HepG2 (cell line): ENCODE results near the gene MYORG. TPM values are rescaled to one million over a fixed set of nuclear protein-coding genes. Genes with fewer than 3 reads are reported as not detected.
A peak's percentile ranks its signal among the peaks of the same experiment; 100 is the strongest.

ENCODE experiments used
- ARNT ChIP-seq: fragments of 450-650 bp; IDR thresholded peaks from 2 replicates; pipeline ENCODE4 v1.6.1; 2017
- DPF2 ChIP-seq: sonication (generic); formaldehyde crosslinking; IDR thresholded peaks from 2 replicates; pipeline ENCODE4 v1.4.0; 2020; ENCODE audit warnings: mild to moderate bottlenecking, low read depth, missing genetic modification reagents, borderline replicate concordance
- DZIP1 ChIP-seq: sonication (generic); formaldehyde crosslinking; IDR thresholded peaks from 2 replicates; pipeline ENCODE4 v1.5.0; 2020; ENCODE audit warnings: mild to moderate bottlenecking, missing genetic modification reagents
- FOXJ3 ChIP-seq: sonication (generic); formaldehyde crosslinking; IDR thresholded peaks from 2 replicates; pipeline ENCODE4 v1.4.0; 2020; ENCODE audit warnings: missing genetic modification reagents, mild to moderate bottlenecking, borderline replicate concordance
- GLI4 ChIP-seq: sonication (generic); formaldehyde crosslinking; IDR thresholded peaks from 2 replicates; pipeline ENCODE4 v1.5.1; 2020; ENCODE audit warnings: missing genetic modification reagents, mild to moderate bottlenecking, moderate library complexity, borderline replicate concordance
- MAZ ChIP-seq, 2 experiments: sonication (generic) in 1 of 2; formaldehyde crosslinking in 1 of 2; IDR thresholded peaks; 2 replicates each; pipeline versions ENCODE4 v1.5.0 to v1.6.1; 2012 to 2020; ENCODE audit warnings: low read depth in 2 of 2, mild to moderate bottlenecking in 2 of 2, borderline replicate concordance in 1 of 2, improper control_type of control experiment in 1 of 2, low read length in 1 of 2, missing genetic modification reagents in 1 of 2, moderate library complexity in 1 of 2
- MTA3 ChIP-seq: sonication (generic); formaldehyde crosslinking; IDR thresholded peaks from 2 replicates; pipeline ENCODE4 v1.4.0; 2020; ENCODE audit warnings: missing genetic modification reagents
- MTF2 ChIP-seq: sonication (generic); formaldehyde crosslinking; IDR thresholded peaks from 2 replicates; pipeline ENCODE4 v1.5.0; 2020; ENCODE audit warnings: missing genetic modification reagents, borderline replicate concordance
- PITX1 ChIP-seq: sonication (generic); formaldehyde crosslinking; IDR thresholded peaks from 2 replicates; pipeline ENCODE4 v1.5.1; 2020; ENCODE audit warnings: mild to moderate bottlenecking, missing genetic modification reagents
- RBAK ChIP-seq: sonication (generic); formaldehyde crosslinking; IDR thresholded peaks from 2 replicates; pipeline ENCODE4 v1.5.1; 2020; ENCODE audit warnings: mild to moderate bottlenecking, missing genetic modification reagents
- RFXAP ChIP-seq: sonication (generic); formaldehyde crosslinking; IDR thresholded peaks from 2 replicates; pipeline ENCODE4 v1.4.0; 2020; ENCODE audit warnings: missing genetic modification reagents, borderline replicate concordance
- SMAD3 ChIP-seq: sonication (generic); formaldehyde crosslinking; IDR thresholded peaks from 2 replicates; pipeline ENCODE4 v1.4.0; 2020; ENCODE audit warnings: missing genetic modification reagents
- SRY ChIP-seq: sonication (generic); formaldehyde crosslinking; IDR thresholded peaks from 2 replicates; pipeline ENCODE4 v1.8.0; 2022; ENCODE audit warnings: mild to moderate bottlenecking, missing genetic modification reagents
- STAG1 ChIP-seq: sonication (generic); formaldehyde crosslinking; IDR thresholded peaks from 2 replicates; pipeline ENCODE4 v1.4.0; 2020; ENCODE audit warnings: missing genetic modification reagents
- STAT5B ChIP-seq: sonication (generic); formaldehyde crosslinking; IDR thresholded peaks from 2 replicates; pipeline ENCODE4 v1.4.0; 2020; ENCODE audit warnings: missing genetic modification reagents
- TEF ChIP-seq: sonication (generic); formaldehyde crosslinking; IDR thresholded peaks from 2 replicates; pipeline ENCODE4 v1.5.0; 2020; ENCODE audit warnings: missing genetic modification reagents
- TSC22D2 ChIP-seq: sonication (generic); formaldehyde crosslinking; IDR thresholded peaks from 2 replicates; pipeline ENCODE4 v1.5.1; 2020; ENCODE audit warnings: missing genetic modification reagents, mild to moderate bottlenecking, borderline replicate concordance
- YEATS2 ChIP-seq: sonication (generic); formaldehyde crosslinking; IDR thresholded peaks from 2 replicates; pipeline ENCODE4 v1.4.0; 2020; ENCODE audit warnings: missing genetic modification reagents, borderline replicate concordance
- ZNF143 ChIP-seq: sonication (generic); formaldehyde crosslinking; IDR thresholded peaks from 2 replicates; pipeline ENCODE4 v1.4.0; 2020; ENCODE audit warnings: missing genetic modification reagents
- ZNF24 ChIP-seq: fragments of 450-650 bp; IDR thresholded peaks from 2 replicates; pipeline ENCODE4 v1.6.1; 2017; ENCODE audit warnings: antibody characterized with exemption, mild to moderate bottlenecking
- ZNF256 ChIP-seq: sonication (generic); formaldehyde crosslinking; conservative IDR thresholded peaks from 2 replicates; pipeline ENCODE4 v1.4.0; 2020; ENCODE audit warnings: missing genetic modification reagents
- ZNF317 ChIP-seq: sonication (generic); formaldehyde crosslinking; IDR thresholded peaks from 2 replicates; pipeline ENCODE4 v1.5.0; 2020; ENCODE audit warnings: mild to moderate bottlenecking, missing genetic modification reagents
- ZNF543 ChIP-seq: sonication (generic); formaldehyde crosslinking; IDR thresholded peaks from 2 replicates; pipeline ENCODE4 v1.4.0; 2020; ENCODE audit warnings: mild to moderate bottlenecking, missing genetic modification reagents
- ZNF547 ChIP-seq: sonication (generic); formaldehyde crosslinking; IDR thresholded peaks from 2 replicates; pipeline ENCODE4 v1.5.1; 2020; ENCODE audit warnings: mild to moderate bottlenecking, missing genetic modification reagents
- ZNF567 ChIP-seq: sonication (generic); formaldehyde crosslinking; IDR thresholded peaks from 2 replicates; pipeline ENCODE4 v1.8.1; 2023; ENCODE audit warnings: mild to moderate bottlenecking, missing genetic modification reagents, borderline replicate concordance
- ZSCAN12 ChIP-seq: sonication (generic); formaldehyde crosslinking; IDR thresholded peaks from 2 replicates; pipeline ENCODE4 v1.9.0; 2021; ENCODE audit warnings: mild to moderate bottlenecking, missing genetic modification reagents
- ZSCAN22 ChIP-seq: sonication (generic); formaldehyde crosslinking; IDR thresholded peaks from 2 replicates; pipeline ENCODE4 v1.4.0; 2020; ENCODE audit warnings: mild to moderate bottlenecking, missing genetic modification reagents
- ZZZ3 ChIP-seq: sonication (generic); formaldehyde crosslinking; IDR thresholded peaks from 2 replicates; pipeline ENCODE4 v1.4.0; 2020; ENCODE audit warnings: missing genetic modification reagents, mild to moderate bottlenecking, borderline replicate concordance
- polyA plus RNA-seq, 8 experiments: library from polyadenylated mRNA; depleted of rRNA in 3 of 8; stranded (reverse) in 7 of 8; unstranded in 1 of 8; fragments of >200 nt; fragmentation: Illumina TruSeq in 4 of 8; extraction: Trizol in 4 of 8; gene quantifications; 2 replicates each; pipeline versions ENCODE4 v1.2.1 to v1.2.3, GENCODE V29; 2011 to 2016; ENCODE audit warnings: low read depth in 4 of 8, missing spikeins in 1 of 8, mixed read lengths in 1 of 8; ENCODE audit not compliant: insufficient read depth in 1 of 8
- total RNA-seq, 5 experiments: library from RNA; depleted of rRNA; stranded (reverse); fragments of >200 nt; fragmentation: Illumina TruSeq; extraction: Trizol; gene quantifications; 2 replicates each; pipeline ENCODE4 v1.2.3, GENCODE V29; 2016; ENCODE audit warnings: low read depth in 1 of 5

The MYORG gene
- total and polyA plus RNA-seq, 2 of the 13 experiments (the other 11 are each of a cell fraction or from before 2014, with no cell fraction given), result 11.1 to 22.4 TPM

GRCh38 chr9:34380511-34381315, 4.0 kb upstream of the MYORG start (continued):
- TF ChIP-seq ZNF256 (CRISPR knock-in tag) (no peak), RFXAP (no peak), TSC22D2 (CRISPR knock-in tag) (peak; percentile 64; the same call in 1 of the 2 replicates), ZNF547 (peak; percentile 88), ZSCAN22 (no peak), ZNF317 (no peak; the same call in 1 of the 2 replicates), RBAK (CRISPR knock-in tag) (no peak), DPF2 (no peak), ZNF567 (CRISPR knock-in tag) (no peak), ZNF143 (no peak; the same call in 1 of the 2 replicates), STAG1 (CRISPR knock-in tag) (peak; percentile 21; the same call in 1 of the 2 replicates), DZIP1 (peak; percentile 78; the same call in 1 of the 2 replicates), ZNF543 (CRISPR knock-in tag) (no peak), ZZZ3 (CRISPR knock-in tag) (no peak; the same call in 1 of the 2 replicates), ZSCAN12 (CRISPR knock-in tag) (peak; percentile 93; the same call in 1 of the 2 replicates), FOXJ3 (CRISPR knock-in tag) (no peak), SRY (CRISPR knock-in tag) (no peak; the same call in 1 of the 2 replicates), YEATS2 (peak; percentile 57; the same call in 1 of the 2 replicates), MAZ (IDR thresholded peaks at IDR 0.05; ENCODE audit: borderline replicate concordance, low read depth, low read length) (0 out of 2 replicates have a peak, but pooled peaks have one; percentile 8), MAZ (CRISPR knock-in tag; IDR thresholded peaks at IDR 0.05; ENCODE audit: low read depth) (peak; percentile 68; the same call in 1 of the 2 replicates), MTF2 (peak; percentile 60; the same call in 1 of the 2 replicates), ZNF24 (no peak), GLI4 (no peak), PITX1 (CRISPR knock-in tag) (no peak), STAT5B (CRISPR knock-in tag) (peak; percentile 77; the same call in 1 of the 2 replicates), MTA3 (CRISPR knock-in tag) (no peak), SMAD3 (CRISPR knock-in tag) (0 out of 2 replicates have a peak, but pooled peaks have one; percentile 33), ARNT (no peak), TEF (CRISPR knock-in tag) (peak; percentile 72)
